OCI-LY3 (cell line): ENCODE results near the gene IQGAP2.

Source experiments
- H2AFZ ChIP-seq: fragments of 200-600, 300-600 bp; shearing (Covaris generic); 2 replicates; pipeline ENCODE4 v1.6.0; 2014; ENCODE audit warnings: antibody characterized with exemption, low read depth, low read length
- H3K27ac ChIP-seq: fragments of 200-600, 300-600 bp; sonication (generic); 2 replicates; pipeline ENCODE4 v1.5.1; 2014; ENCODE audit warnings: mild to moderate bottlenecking, low read length, moderate library complexity, mixed read lengths
- H3K27me3 ChIP-seq: fragments of 200-600, 300-600 bp; sonication (generic); 2 replicates; pipeline ENCODE4 v1.6.1; 2014; ENCODE audit warnings: low read depth, low read length, mixed read lengths
- H3K36me3 ChIP-seq: fragments of 200-600, 300-600 bp; sonication (generic); replicated peaks from 2 replicates; pipeline ENCODE3; 2014; ENCODE audit warnings: low read depth, low read length, mixed read lengths
- H3K4me1 ChIP-seq: fragments of 300-600, 200-600 bp; sonication (generic); 2 replicates; pipeline ENCODE4 v1.6.1; 2014; ENCODE audit warnings: low read length, mixed read lengths
- H3K4me2 ChIP-seq: fragments of 200-600, 300-600 bp; sonication (generic); 2 replicates; pipeline ENCODE4 v1.6.1; 2014; ENCODE audit warnings: low read length, mixed read lengths
- H3K4me3 ChIP-seq: fragments of 300-600, 200-600 bp; sonication (generic); 2 replicates; pipeline ENCODE4 v1.5.1; 2014; ENCODE audit warnings: antibody characterized with exemption, mild to moderate bottlenecking, low read length, moderate library complexity
- H3K79me2 ChIP-seq: fragments of 300-600, 200-600 bp; shearing (Covaris generic); 2 replicates; pipeline ENCODE4 v1.6.1; 2014; ENCODE audit warnings: mild to moderate bottlenecking, low read length, mixed read lengths
- H3K9ac ChIP-seq: fragments of 300-600, 200-600 bp; shearing (Covaris generic); 2 replicates; pipeline ENCODE4 v1.6.0; 2014; ENCODE audit warnings: mild to moderate bottlenecking, low read length, moderate library complexity
- H3K9me3 ChIP-seq: fragments of 200-600, 300-600 bp; shearing (Covaris generic); 2 replicates; pipeline ENCODE4 v1.6.1; 2014; ENCODE audit warnings: low read length, mixed read lengths; ENCODE audit not compliant: insufficient read depth
- H4K20me1 ChIP-seq: fragments of 200-600, 300-600 bp; sonication (generic); 2 replicates; pipeline ENCODE4 v1.6.1; 2016; ENCODE audit warnings: low read length, mixed read lengths; ENCODE audit not compliant: insufficient read depth
- CTCF ChIP-seq: fragments of 200-600, 300-600 bp; sonication (generic); IDR thresholded peaks from 2 replicates; pipeline ENCODE4 v1.5.1; 2014; ENCODE audit warnings: antibody characterized with exemption, low read length, low read depth
- EZH2phosphoT487 ChIP-seq: fragments of 200-600 bp; shearing (Covaris generic); IDR thresholded peaks from 2 replicates; pipeline ENCODE4 v1.6.1; 2018; ENCODE audit warnings: antibody characterized with exemption, mixed run types, low read depth

Gene IQGAP2

GRCh38 chr5:76692651-76693050, 289.6 kb downstream of the IQGAP2 start:
- no peak overlapping the region for H3K9ac ChIP-seq
- H3K27ac ChIP-seq = no peak overlapping the region
- no peaks in the 10 kb centered on the region for H3K36me3 ChIP-seq
- TF ChIP-seq EZH2phosphoT487 (no peak), CTCF (no peak)
- H3K4me1 ChIP-seq = peaks cover 31% of the 10 kb centered on the region
- no peaks in the 10 kb centered on the region for H4K20me1 ChIP-seq
- peak overlapping the region; percentile 78; the same call in 1 of the 2 replicates for H3K4me2 ChIP-seq
- H3K79me2 ChIP-seq = no peaks in the 10 kb centered on the region
- no peaks in the 10 kb centered on the region for H3K9me3 ChIP-seq
- H3K4me3 ChIP-seq = no peak overlapping the region
- H2AFZ ChIP-seq = no peak overlapping the region
- H3K27me3 ChIP-seq = peaks cover 5% of the 10 kb centered on the region; the same call in 1 of the 2 replicates

GRCh38 chr5:76693141-76693540, 290.1 kb downstream of the IQGAP2 start:
- Histone ChIP-seq H3K4me2 (no peak overlapping the region), H2AFZ (no peak overlapping the region), H3K36me3 (no peaks in the 10 kb centered on the region), H3K9me3 (no peaks in the 10 kb centered on the region), H3K79me2 (no peaks in the 10 kb centered on the region), H3K27me3 (peaks cover 5% of the 10 kb centered on the region; the same call in 1 of the 2 replicates), H4K20me1 (no peaks in the 10 kb centered on the region), H3K9ac (no peak overlapping the region), H3K27ac (no peak overlapping the region), H3K4me1 (peaks cover 31% of the 10 kb centered on the region), H3K4me3 (no peak overlapping the region)
- TF ChIP-seq EZH2phosphoT487 (no peak), CTCF (no peak)

DNA sequence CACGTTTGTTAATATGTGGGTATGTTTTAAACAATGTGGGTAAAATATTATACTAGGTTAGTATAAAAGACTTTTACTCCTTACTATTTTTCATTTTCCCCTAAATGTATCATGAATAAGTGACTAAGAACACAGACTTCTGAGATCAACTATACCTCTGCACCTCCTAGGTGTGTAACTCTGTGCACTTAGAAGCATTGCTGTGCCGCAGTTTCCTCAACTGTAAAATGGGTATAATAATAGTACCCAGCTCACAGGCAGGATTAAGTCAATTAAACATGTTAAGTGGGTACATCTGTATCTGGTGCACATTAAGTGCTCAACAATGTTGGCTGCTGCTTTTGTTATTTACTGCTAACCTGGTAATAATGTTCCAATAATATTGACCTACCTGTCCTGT, 291.2 kb downstream of the IQGAP2 start:
- no peaks in the 10 kb centered on the region for H3K36me3 ChIP-seq
- no peaks in the 10 kb centered on the region for H4K20me1 ChIP-seq
- H3K4me1 ChIP-seq = peaks cover 31% of the 10 kb centered on the region
- H3K79me2 ChIP-seq = no peaks in the 10 kb centered on the region
- H3K27me3 ChIP-seq = peaks cover 5% of the 10 kb centered on the region; the same call in 1 of the 2 replicates
- TF ChIP-seq CTCF (no peak), EZH2phosphoT487 (no peak)
- H3K9me3 ChIP-seq = no peaks in the 10 kb centered on the region
- H2AFZ ChIP-seq = no peak overlapping the region
- H3K4me2 ChIP-seq = no peak overlapping the region
- H3K9ac ChIP-seq = no peak overlapping the region
- H3K4me3 ChIP-seq = no peak overlapping the region
- no peak overlapping the region for H3K27ac ChIP-seq

GRCh38 chr5:76695346-76695745, 292.3 kb downstream of the IQGAP2 start:
- Histone ChIP-seq H3K27me3 (peaks cover 5% of the 10 kb centered on the region; the same call in 1 of the 2 replicates), H3K9ac (no peak overlapping the region), H3K36me3 (no peaks in the 10 kb centered on the region), H3K4me3 (no peak overlapping the region), H2AFZ (no peak overlapping the region), H4K20me1 (no peaks in the 10 kb centered on the region), H3K4me2 (peak overlapping the region; percentile 56), H3K9me3 (no peaks in the 10 kb centered on the region), H3K27ac (no peak overlapping the region), H3K79me2 (no peaks in the 10 kb centered on the region), H3K4me1 (peaks cover 36% of the 10 kb centered on the region)
- TF ChIP-seq EZH2phosphoT487 (no peak), CTCF (no peak)
